GM18867 (cell line): ENCODE data around the gene NUDT9.

Experiments
- ATAC-seq: cut with Tn5 transposase; IDR thresholded peaks from one replicate; pipeline ENCODE4 v1.9.1; 2021; ENCODE audit warnings: mild to moderate bottlenecking, moderate library complexity; ENCODE audit not compliant: unreplicated experiment

The NUDT9 gene

GRCh38 chr4:87505862-87506261 is 83.5 kb downstream of the NUDT9 start:
- ATAC-seq, result no peak

- no peak for ATAC-seq
These were observed 84.8 kb downstream of the NUDT9 start for GRCh38 chr4:87506974-87507701.
